OCI-LY3 (cell line): ENCODE results near the gene PIMREG.

Experiments used
- H2AFZ ChIP-seq: fragments of 200-600, 300-600 bp; shearing (Covaris generic); 2 replicates; pipeline ENCODE4 v1.6.0; 2014; ENCODE audit warnings: antibody characterized with exemption, low read depth, low read length
- H3K27ac ChIP-seq: fragments of 200-600, 300-600 bp; sonication (generic); 2 replicates; pipeline ENCODE4 v1.5.1; 2014; ENCODE audit warnings: mild to moderate bottlenecking, low read length, moderate library complexity, mixed read lengths
- H3K27me3 ChIP-seq: fragments of 200-600, 300-600 bp; sonication (generic); 2 replicates; pipeline ENCODE4 v1.6.1; 2014; ENCODE audit warnings: low read depth, low read length, mixed read lengths
- H3K36me3 ChIP-seq: fragments of 200-600, 300-600 bp; sonication (generic); replicated peaks from 2 replicates; pipeline ENCODE3; 2014; ENCODE audit warnings: low read depth, low read length, mixed read lengths
- H3K4me1 ChIP-seq: fragments of 300-600, 200-600 bp; sonication (generic); 2 replicates; pipeline ENCODE4 v1.6.1; 2014; ENCODE audit warnings: low read length, mixed read lengths
- H3K4me2 ChIP-seq: fragments of 200-600, 300-600 bp; sonication (generic); 2 replicates; pipeline ENCODE4 v1.6.1; 2014; ENCODE audit warnings: low read length, mixed read lengths
- H3K4me3 ChIP-seq: fragments of 300-600, 200-600 bp; sonication (generic); 2 replicates; pipeline ENCODE4 v1.5.1; 2014; ENCODE audit warnings: antibody characterized with exemption, mild to moderate bottlenecking, low read length, moderate library complexity
- H3K79me2 ChIP-seq: fragments of 300-600, 200-600 bp; shearing (Covaris generic); 2 replicates; pipeline ENCODE4 v1.6.1; 2014; ENCODE audit warnings: mild to moderate bottlenecking, low read length, mixed read lengths
- H3K9ac ChIP-seq: fragments of 300-600, 200-600 bp; shearing (Covaris generic); 2 replicates; pipeline ENCODE4 v1.6.0; 2014; ENCODE audit warnings: mild to moderate bottlenecking, low read length, moderate library complexity
- H3K9me3 ChIP-seq: fragments of 200-600, 300-600 bp; shearing (Covaris generic); 2 replicates; pipeline ENCODE4 v1.6.1; 2014; ENCODE audit warnings: low read length, mixed read lengths; ENCODE audit not compliant: insufficient read depth
- H4K20me1 ChIP-seq: fragments of 200-600, 300-600 bp; sonication (generic); 2 replicates; pipeline ENCODE4 v1.6.1; 2016; ENCODE audit warnings: low read length, mixed read lengths; ENCODE audit not compliant: insufficient read depth
- CTCF ChIP-seq: fragments of 200-600, 300-600 bp; sonication (generic); IDR thresholded peaks from 2 replicates; pipeline ENCODE4 v1.5.1; 2014; ENCODE audit warnings: antibody characterized with exemption, low read length, low read depth
- EZH2phosphoT487 ChIP-seq: fragments of 200-600 bp; shearing (Covaris generic); IDR thresholded peaks from 2 replicates; pipeline ENCODE4 v1.6.1; 2018; ENCODE audit warnings: antibody characterized with exemption, mixed run types, low read depth

PIMREG gene

GRCh38 chr17:6454495-6455320 lies 10.5 kb downstream of the PIMREG start:
- TF ChIP-seq CTCF (no peak), EZH2phosphoT487 (no peak)
- H3K9ac ChIP-seq = no peak overlapping the region

GRCh38 chr17:6455321-6455705 lies 11.1 kb downstream of the PIMREG start:
- Histone ChIP-seq H3K4me1 (no peaks in the 10 kb centered on the region), H3K4me3 (no peak overlapping the region), H2AFZ (no peak overlapping the region), H3K36me3 (no peaks in the 10 kb centered on the region), H3K27ac (no peak overlapping the region), H3K27me3 (no peaks in the 10 kb centered on the region), H3K9ac (no peak overlapping the region), H3K79me2 (no peaks in the 10 kb centered on the region), H3K4me2 (no peak overlapping the region), H4K20me1 (no peaks in the 10 kb centered on the region), H3K9me3 (no peaks in the 10 kb centered on the region)
- TF ChIP-seq CTCF = no peak
- no peak for TF ChIP-seq EZH2phosphoT487

More at GRCh38 chr17:6454495-6455320, 10.5 kb downstream of the PIMREG start:
- H3K36me3 ChIP-seq = no peaks in the 10 kb centered on the region
- no peaks in the 10 kb centered on the region for H4K20me1 ChIP-seq
- no peak overlapping the region for H2AFZ ChIP-seq
- H3K27me3 ChIP-seq = no peaks in the 10 kb centered on the region
- H3K4me3 ChIP-seq = no peak overlapping the region
- H3K4me1 ChIP-seq = no peaks in the 10 kb centered on the region
- H3K9me3 ChIP-seq = no peaks in the 10 kb centered on the region
- no peaks in the 10 kb centered on the region for H3K79me2 ChIP-seq
- H3K27ac ChIP-seq = no peak overlapping the region
- no peak overlapping the region for H3K4me2 ChIP-seq

GRCh38 chr17:6456321-6456720 lies 12.1 kb downstream of the PIMREG start:
- TF ChIP-seq CTCF (no peak), EZH2phosphoT487 (no peak)
- no peak overlapping the region for H3K4me2 ChIP-seq
- H3K9me3 ChIP-seq = no peaks in the 10 kb centered on the region
- no peak overlapping the region for H3K9ac ChIP-seq
- no peak overlapping the region for H3K27ac ChIP-seq
- no peaks in the 10 kb centered on the region for H3K4me1 ChIP-seq
- H3K4me3 ChIP-seq = no peak overlapping the region
- no peaks in the 10 kb centered on the region for H3K27me3 ChIP-seq
- H2AFZ ChIP-seq = no peak overlapping the region
- no peaks in the 10 kb centered on the region for H4K20me1 ChIP-seq
- no peaks in the 10 kb centered on the region for H3K79me2 ChIP-seq
- no peaks in the 10 kb centered on the region for H3K36me3 ChIP-seq

- no peak overlapping the region for H3K4me2 ChIP-seq
- no peaks in the 10 kb centered on the region for H3K4me1 ChIP-seq
- H3K27ac ChIP-seq = no peak overlapping the region
- no peaks in the 10 kb centered on the region for H3K36me3 ChIP-seq
- no peaks in the 10 kb centered on the region for H3K9me3 ChIP-seq
- no peak overlapping the region for H3K9ac ChIP-seq
- H3K79me2 ChIP-seq = no peaks in the 10 kb centered on the region
- H3K27me3 ChIP-seq = no peaks in the 10 kb centered on the region
- TF ChIP-seq EZH2phosphoT487 = no peak
- no peak for TF ChIP-seq CTCF
- H3K4me3 ChIP-seq = no peak overlapping the region
- H2AFZ ChIP-seq = no peak overlapping the region
- no peaks in the 10 kb centered on the region for H4K20me1 ChIP-seq
These were observed 12.8 kb downstream of the PIMREG start for GRCh38 chr17:6456914-6457687.
